ENCODE results near the gene RYR3. TPM values are rescaled to one million over a fixed set of nuclear protein-coding genes. Genes with fewer than 3 reads are reported as not detected.

Gene RYR3
- total and polyA plus RNA-seq, 10 of the 15 experiments (the other 5 are each of a cell fraction or from before 2014, with no cell fraction given): under 0.01 to 0.44 (median 0.16) TPM; not detected in 5

- no peaks in the 10 kb centered on the region for H3K27me3 ChIP-seq (replicated peaks in 1 of 2; ENCODE audit: control insufficient read depth in 2 of 2, insufficient read depth in 2 of 2, low read length in 1 of 2)
- WGBS (ENCODE audit: insufficient coverage, insufficient replicate concordance, low lambda C conversion rate, missing lambda C conversion rate): 98% methylated on average over 3 of the region's 3 CpGs
These were observed 550.0 kb downstream of the RYR3 start for GRCh38 chr15:33860754-33861153.

More at GRCh38 chr15:33860754-33861153, 550.0 kb downstream of the RYR3 start:
- Histone ChIP-seq H3K9ac (ENCODE audit: control insufficient read depth, insufficient read depth, low read length) (no peak overlapping the region), H4K20me1 (ENCODE audit: control insufficient read depth, insufficient read depth) (no peaks in the 10 kb centered on the region), H2AFZ (ENCODE audit: control insufficient read depth, low read depth, low read length) (no peak overlapping the region), H3K79me2 (ENCODE audit: control insufficient read depth, insufficient read depth, low read length) (no peaks in the 10 kb centered on the region), H3K4me2 (ENCODE audit: control insufficient read depth, insufficient read depth) (no peak overlapping the region), H3K4me3 (no peak overlapping the region), H3K36me3 (ENCODE audit: control insufficient read depth in 2 of 2, insufficient read depth in 2 of 2, low read length in 1 of 2) (no peaks in the 10 kb centered on the region; a peak in 1 of 4 replicates), H3K9me3 (replicated peaks; ENCODE audit: control insufficient read depth, insufficient read depth, low read length) (no peaks in the 10 kb centered on the region), H3K4me1 (ENCODE audit: control insufficient read depth, insufficient read depth, low read length) (no peaks in the 10 kb centered on the region), H3K27ac (ENCODE audit: control insufficient read depth, insufficient read depth) (no peak overlapping the region)
- DNase-seq (ENCODE audit: low read depth, low spot score) (no peak), FAIRE-seq (no peak), ATAC-seq (no peak)
- POLR2A ChIA-PET: no interaction called here
- intact Hi-C loops (cut with micrococcal nuclease; ENCODE audit: unreplicated experiment) (no loop called here), in situ Hi-C loops (cut with MboI) (no loop called here)
- TF ChIP-seq ZBTB11 (CRISPR knock-in tag; IDR thresholded peaks at IDR 0.05) (no peak), SMAD5 (IDR thresholded peaks at IDR 0.05; ENCODE audit: low read depth) (no peak), IRF4 (IDR thresholded peaks at IDR 0.05; ENCODE audit: low read depth, low read length) (no peak), ZNF687 (IDR thresholded peaks at IDR 0.05) (no peak)
- CTCF ChIA-PET: no interaction called here
- RAD21 ChIA-PET (ENCODE audit: unreplicated experiment): no interaction called here
- no TSS peak for BruUV-seq (replicated peaks)
- SMC1A ChIA-PET (ENCODE audit: uncharacterized antibody, unreplicated experiment): no interaction called here
